ENCODE results near the gene ZNF407.

- TF ChIP-seq CTCF (IDR thresholded peaks at IDR 0.05; ENCODE audit: low read depth, low read length, poor library complexity, severe bottlenecking) (no peak), EZH2phosphoT487 (IDR thresholded peaks at IDR 0.05; ENCODE audit: borderline replicate concordance, low read length) (no peak)
Measured at GRCh38 chr18:75076286-75076685, 478.6 kb downstream of the ZNF407 start.
